Thyroid gland (tissue), 4 donors: Measurements from ENCODE around the gene NEUROG3.

Experiments used
- POLR2A ChIP-seq, 2 donors: fragments of 450-650 bp; IDR thresholded peaks; one replicate each; pipeline ENCODE4 v1.6.1; 2017; ENCODE audit warnings: antibody characterized with exemption in 2 of 2, mild to moderate bottlenecking in 2 of 2, moderate library complexity in 1 of 2
- TF ChIP-seq, protein P1 (sequence below), 6 experiments: fragments of 200-600 bp in 3 of 6; fragments of 450-650 bp in 3 of 6; sonication (generic) in 3 of 6; IDR thresholded peaks; one replicate each; pipeline ENCODE4 v1.5.1; 2016 to 2019; ENCODE audit warnings: antibody characterized with exemption in 6 of 6, mild to moderate bottlenecking in 2 of 6, inconsistent platforms in 1 of 6, moderate library complexity in 1 of 6

DNA sequence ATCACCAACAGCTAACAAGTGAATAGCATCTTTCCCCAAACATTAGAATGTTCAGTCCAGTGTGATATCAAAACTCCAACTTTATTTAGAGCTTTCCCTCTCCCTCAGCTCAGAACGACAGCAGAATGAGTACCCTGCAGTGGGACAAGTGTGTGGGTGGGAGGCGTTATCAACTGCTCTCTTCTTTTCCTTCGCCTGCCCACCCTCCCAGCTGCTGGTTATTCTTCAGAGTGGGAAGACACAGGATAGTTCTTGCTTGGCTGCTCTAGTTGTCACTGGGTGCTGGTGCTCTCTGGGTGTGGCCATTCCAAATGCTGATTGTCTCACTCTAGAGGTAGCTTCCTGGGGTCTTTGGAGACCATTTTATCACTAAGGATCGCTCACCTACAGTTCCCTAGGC lies 43.1 kb upstream of the NEUROG3 start:
- TF ChIP-seq, protein P1, sequence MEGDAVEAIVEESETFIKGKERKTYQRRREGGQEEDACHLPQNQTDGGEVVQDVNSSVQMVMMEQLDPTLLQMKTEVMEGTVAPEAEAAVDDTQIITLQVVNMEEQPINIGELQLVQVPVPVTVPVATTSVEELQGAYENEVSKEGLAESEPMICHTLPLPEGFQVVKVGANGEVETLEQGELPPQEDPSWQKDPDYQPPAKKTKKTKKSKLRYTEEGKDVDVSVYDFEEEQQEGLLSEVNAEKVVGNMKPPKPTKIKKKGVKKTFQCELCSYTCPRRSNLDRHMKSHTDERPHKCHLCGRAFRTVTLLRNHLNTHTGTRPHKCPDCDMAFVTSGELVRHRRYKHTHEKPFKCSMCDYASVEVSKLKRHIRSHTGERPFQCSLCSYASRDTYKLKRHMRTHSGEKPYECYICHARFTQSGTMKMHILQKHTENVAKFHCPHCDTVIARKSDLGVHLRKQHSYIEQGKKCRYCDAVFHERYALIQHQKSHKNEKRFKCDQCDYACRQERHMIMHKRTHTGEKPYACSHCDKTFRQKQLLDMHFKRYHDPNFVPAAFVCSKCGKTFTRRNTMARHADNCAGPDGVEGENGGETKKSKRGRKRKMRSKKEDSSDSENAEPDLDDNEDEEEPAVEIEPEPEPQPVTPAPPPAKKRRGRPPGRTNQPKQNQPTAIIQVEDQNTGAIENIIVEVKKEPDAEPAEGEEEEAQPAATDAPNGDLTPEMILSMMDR (IDR thresholded peaks at IDR 0.05) = no peak
- no peak for TF ChIP-seq POLR2A (IDR thresholded peaks at IDR 0.05)
